ENCODE measurements around the gene CEP350.

The CEP350 gene

GRCh38 chr1:180085331-180085730 is 130.7 kb downstream of the CEP350 start:
- TF ChIP-seq CTCF (IDR thresholded peaks at IDR 0.05; ENCODE audit: extremely low read depth, insufficient read depth, missing control alignments), result no peak
- DNase-seq (ENCODE audit: low spot score), result no peak
- in situ Hi-C loops (cut with MboI; ENCODE audit: low pct_unique_long_range_greater_than_20kb, low sequenced_read_pairs, unreplicated experiment), result no loop called here

GRCh38 chr1:180092931-180093650 is 138.5 kb downstream of the CEP350 start:
- TF ChIP-seq CTCF (IDR thresholded peaks at IDR 0.05; ENCODE audit: extremely low read depth, insufficient read depth, missing control alignments), result no peak
- no peak for DNase-seq (ENCODE audit: low spot score)
- in situ Hi-C loops (cut with MboI; ENCODE audit: low pct_unique_long_range_greater_than_20kb, low sequenced_read_pairs, unreplicated experiment), result no loop called here

- no peak for TF ChIP-seq CTCF (IDR thresholded peaks at IDR 0.05; ENCODE audit: extremely low read depth, insufficient read depth, missing control alignments)
- no peak for DNase-seq (ENCODE audit: low spot score)
- in situ Hi-C loops (cut with MboI; ENCODE audit: low pct_unique_long_range_greater_than_20kb, low sequenced_read_pairs, unreplicated experiment), result no loop called here
Observed at GRCh38 chr1:180094705-180095295, 140.2 kb downstream of the CEP350 start.

GRCh38 chr1:180096584-180097325 is 142.1 kb downstream of the CEP350 start:
- TF ChIP-seq CTCF (IDR thresholded peaks at IDR 0.05; ENCODE audit: extremely low read depth, insufficient read depth, missing control alignments), result no peak
- DNase-seq (ENCODE audit: low spot score), result no peak
- in situ Hi-C loops (cut with MboI; ENCODE audit: low pct_unique_long_range_greater_than_20kb, low sequenced_read_pairs, unreplicated experiment), result no loop called here

- TF ChIP-seq CTCF (IDR thresholded peaks at IDR 0.05; ENCODE audit: extremely low read depth, insufficient read depth, missing control alignments), result no peak
- no peak for DNase-seq (ENCODE audit: low spot score)
- in situ Hi-C loops (cut with MboI; ENCODE audit: low pct_unique_long_range_greater_than_20kb, low sequenced_read_pairs, unreplicated experiment), result no loop called here
Observed at GRCh38 chr1:180097326-180097605, 142.7 kb downstream of the CEP350 start.

GRCh38 chr1:180101411-180101810 is 146.8 kb downstream of the CEP350 start:
- TF ChIP-seq CTCF (IDR thresholded peaks at IDR 0.05; ENCODE audit: extremely low read depth, insufficient read depth, missing control alignments), result no peak
- in situ Hi-C loops (cut with MboI; ENCODE audit: low pct_unique_long_range_greater_than_20kb, low sequenced_read_pairs, unreplicated experiment), result no loop called here
- no peak for DNase-seq (ENCODE audit: low spot score)
